ENCODE data around the gene RHCE.
"Not testable (repeated sequence)": the region's sequence is repeated elsewhere in the genome, so short reads cannot be mapped to it uniquely, and the experiment has no call there.

RHCE gene

DNA sequence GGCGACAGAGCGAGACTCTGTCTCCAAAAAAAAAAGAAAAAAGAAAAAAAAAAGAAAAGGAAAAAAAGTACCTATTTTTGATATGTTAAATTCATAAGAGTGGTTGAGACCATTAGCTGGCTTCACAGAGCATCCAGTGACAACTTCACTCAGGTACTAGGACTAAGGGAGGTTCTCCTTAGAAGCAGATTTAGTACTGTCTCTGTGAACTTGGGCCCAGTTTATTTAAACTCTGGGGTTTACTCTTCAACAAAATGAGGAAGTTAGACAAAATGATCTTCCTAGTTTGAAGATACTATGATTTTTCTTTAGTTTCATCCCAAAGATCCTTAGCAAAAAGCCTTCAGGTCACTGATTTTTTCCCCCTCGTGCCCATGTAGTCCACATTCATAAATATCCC is 31.3 kb upstream of the RHCE start:
- H3K9me3 ChIP-seq (ENCODE audit: control insufficient read depth, insufficient read depth, low read length) = no peaks in the 10 kb centered on the region
- H3K27ac ChIP-seq (ENCODE audit: low read length) = no peak overlapping the region
- DNase-seq (ENCODE audit: low read depth, low spot score) = no peak
- WGBS (ENCODE audit: insufficient coverage, insufficient read length) = no CpG with 5 or more reads among the region's 3 CpGs
- H3K36me3 ChIP-seq (ENCODE audit: control insufficient read depth, insufficient read depth, low read length) = no peaks in the 10 kb centered on the region
- no peak overlapping the region for H3K4me3 ChIP-seq (ENCODE audit: low read length)
- H3K27me3 ChIP-seq (ENCODE audit: control insufficient read depth, insufficient read depth, low read length) = no peaks in the 10 kb centered on the region
- no peaks in the 10 kb centered on the region for H3K4me1 ChIP-seq (ENCODE audit: control insufficient read depth, insufficient read depth, low read length)

DNA sequence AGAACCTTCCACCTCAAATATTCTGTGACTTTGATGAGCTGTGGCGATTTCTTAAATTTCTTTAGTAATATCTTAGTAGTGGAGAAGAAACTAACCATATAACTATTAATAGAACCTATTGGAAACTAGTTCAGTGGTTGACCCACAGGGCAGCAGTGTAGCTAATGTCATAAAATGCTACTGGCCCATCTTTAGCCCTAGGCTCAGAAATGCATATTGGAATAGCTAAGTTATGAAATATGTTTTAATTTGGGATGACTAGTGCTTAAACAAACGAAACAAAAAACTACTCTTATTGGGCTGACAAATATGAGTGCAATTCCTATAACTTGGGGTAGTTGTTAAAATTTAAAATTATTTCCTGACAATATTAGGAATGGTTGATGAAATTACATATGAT is 30.3 kb upstream of the RHCE start:
- H3K4me1 ChIP-seq (ENCODE audit: control insufficient read depth, insufficient read depth, low read length) = no peaks in the 10 kb centered on the region
- no peaks in the 10 kb centered on the region for H3K36me3 ChIP-seq (ENCODE audit: control insufficient read depth, insufficient read depth, low read length)
- no peak overlapping the region for H3K27ac ChIP-seq (ENCODE audit: low read length)
- H3K9me3 ChIP-seq (ENCODE audit: control insufficient read depth, insufficient read depth, low read length) = no peaks in the 10 kb centered on the region
- no peaks in the 10 kb centered on the region for H3K27me3 ChIP-seq (ENCODE audit: control insufficient read depth, insufficient read depth, low read length)
- DNase-seq (ENCODE audit: low read depth, low spot score) = no peak
- no peak overlapping the region for H3K4me3 ChIP-seq (ENCODE audit: low read length)
- WGBS (ENCODE audit: insufficient coverage, insufficient read length) = no CpG with 5 or more reads among the region's 2 CpGs

DNA sequence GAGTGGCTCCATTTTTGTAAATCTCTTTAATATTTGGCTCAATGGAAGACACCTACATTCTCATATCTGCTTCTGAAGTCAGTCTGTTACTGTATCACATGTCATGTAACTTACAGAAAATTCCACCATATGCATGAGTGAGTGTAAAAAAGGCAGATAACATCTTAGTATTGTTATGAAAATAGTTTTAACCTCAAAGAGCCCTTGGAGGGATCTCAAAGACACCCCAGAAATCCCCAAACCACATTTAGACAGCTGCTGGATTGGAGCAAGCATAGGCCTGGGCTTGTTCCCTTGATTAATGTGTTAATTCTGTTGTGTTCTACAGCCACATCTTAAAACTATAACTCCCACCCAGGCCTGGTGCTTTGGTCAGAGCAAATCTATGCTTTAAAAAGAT is 26.9 kb upstream of the RHCE start:
- H3K4me1 ChIP-seq (ENCODE audit: control insufficient read depth, insufficient read depth, low read length) = no peaks in the 10 kb centered on the region
- DNase-seq (ENCODE audit: low read depth, low spot score) = no peak
- H3K4me3 ChIP-seq (ENCODE audit: low read length) = no peak overlapping the region
- H3K27ac ChIP-seq (ENCODE audit: low read length) = no peak overlapping the region
- no peaks in the 10 kb centered on the region for H3K9me3 ChIP-seq (ENCODE audit: control insufficient read depth, insufficient read depth, low read length)
- no peaks in the 10 kb centered on the region for H3K27me3 ChIP-seq (ENCODE audit: control insufficient read depth, insufficient read depth, low read length)
- no peaks in the 10 kb centered on the region for H3K36me3 ChIP-seq (ENCODE audit: control insufficient read depth, insufficient read depth, low read length)

DNA sequence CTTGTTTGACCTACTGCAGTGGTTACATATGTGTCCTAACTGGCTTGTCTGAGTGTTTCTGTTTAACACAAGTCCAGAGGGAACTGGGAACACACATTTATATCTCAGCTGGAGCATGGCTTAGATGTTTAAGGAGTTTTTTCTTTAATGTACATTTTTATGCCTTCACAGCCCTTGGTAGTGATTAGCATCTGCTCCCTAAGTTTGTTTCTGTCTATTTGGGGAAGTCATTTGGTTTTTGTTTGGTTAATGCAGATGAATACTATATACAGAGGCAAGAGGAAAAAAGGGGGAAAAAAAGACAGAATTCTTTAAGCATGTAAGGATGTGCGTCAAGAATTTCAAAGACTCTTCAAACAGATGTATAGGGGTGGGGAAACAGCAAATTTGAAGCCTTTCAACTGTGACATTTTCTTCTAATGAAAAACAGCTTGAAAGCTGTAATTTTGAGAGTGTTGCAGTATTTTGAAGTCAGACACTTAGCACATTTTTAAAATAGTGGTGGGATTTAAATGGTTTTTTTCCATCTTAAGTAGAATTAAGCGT is 25.4 kb upstream of the RHCE start:
- no peaks in the 10 kb centered on the region for H3K4me1 ChIP-seq (ENCODE audit: control insufficient read depth, insufficient read depth, low read length)
- no peaks in the 10 kb centered on the region for H3K36me3 ChIP-seq (ENCODE audit: control insufficient read depth, insufficient read depth, low read length)
- 100% methylated on average over 1 of the region's 2 CpGs for WGBS (ENCODE audit: insufficient coverage, insufficient read length)
- H3K4me3 ChIP-seq (ENCODE audit: low read length) = no peak overlapping the region
- DNase-seq (ENCODE audit: low read depth, low spot score) = no peak
- no peaks in the 10 kb centered on the region for H3K9me3 ChIP-seq (ENCODE audit: control insufficient read depth, insufficient read depth, low read length)
- no peak overlapping the region for H3K27ac ChIP-seq (ENCODE audit: low read length)
- no peaks in the 10 kb centered on the region for H3K27me3 ChIP-seq (ENCODE audit: control insufficient read depth, insufficient read depth, low read length)

DNA sequence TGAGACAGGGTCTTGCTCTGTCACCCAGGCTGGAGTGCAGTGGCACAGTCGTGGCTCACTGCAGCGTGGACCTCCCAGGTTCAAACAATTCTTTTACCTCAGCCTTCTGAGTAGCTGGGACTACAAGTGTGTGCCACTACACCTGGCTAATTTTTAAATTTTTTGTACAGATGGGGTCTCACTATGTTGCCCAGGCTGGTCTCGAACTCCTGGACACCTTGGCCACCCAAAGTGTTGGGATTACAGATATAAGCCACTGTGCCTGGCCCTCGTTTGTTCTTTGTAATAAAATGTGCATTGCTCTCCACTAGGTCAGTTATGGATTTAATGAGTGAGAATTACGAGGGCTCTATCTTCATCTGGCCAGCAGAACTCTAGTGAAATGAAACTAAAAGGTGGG is 24.0 kb upstream of the RHCE start:
- no CpG with 5 or more reads among the region's 5 CpGs for WGBS (ENCODE audit: insufficient coverage, insufficient read length)
- not testable (repeated sequence) for H3K27me3 ChIP-seq (ENCODE audit: control insufficient read depth, insufficient read depth, low read length); H3K4me3 ChIP-seq (ENCODE audit: low read length); DNase-seq (ENCODE audit: low read depth, low spot score); H3K36me3 ChIP-seq (ENCODE audit: control insufficient read depth, insufficient read depth, low read length); H3K9me3 ChIP-seq (ENCODE audit: control insufficient read depth, insufficient read depth, low read length); H3K27ac ChIP-seq (ENCODE audit: low read length); H3K4me1 ChIP-seq (ENCODE audit: control insufficient read depth, insufficient read depth, low read length)

DNA sequence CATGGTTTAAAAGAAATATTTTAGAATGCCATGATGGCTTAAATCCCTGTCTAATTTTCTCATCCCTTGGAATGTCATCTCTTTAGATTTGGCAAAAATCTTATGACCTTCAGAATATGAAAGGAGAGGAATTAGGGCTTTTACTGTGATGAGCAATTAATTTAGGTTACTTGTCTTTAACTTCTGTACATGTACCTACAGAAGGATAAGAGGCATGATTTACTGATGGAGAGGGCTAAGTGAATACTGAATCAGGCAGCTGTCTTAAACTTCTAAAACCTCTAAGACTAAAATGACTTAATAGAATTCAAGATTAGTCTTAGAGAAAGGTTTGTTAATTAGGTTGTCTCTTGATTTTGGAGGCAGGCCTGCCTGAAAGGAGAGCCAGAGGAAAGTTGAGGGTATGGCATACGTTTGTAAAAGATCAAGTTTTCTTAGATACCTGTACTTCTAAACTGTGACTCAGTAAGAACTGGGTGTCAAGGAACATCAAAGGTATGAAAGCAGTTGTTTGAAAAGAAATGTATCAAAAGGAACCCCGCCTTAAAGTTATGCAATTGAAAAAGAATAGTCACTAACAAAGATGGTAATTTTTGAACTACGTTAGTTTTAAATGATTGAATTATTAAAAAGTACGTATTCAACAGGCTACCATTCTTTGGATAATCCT is 22.5 kb upstream of the RHCE start:
- Histone ChIP-seq H3K27me3 (ENCODE audit: control insufficient read depth, insufficient read depth, low read length) (no peaks in the 10 kb centered on the region), H3K36me3 (ENCODE audit: control insufficient read depth, insufficient read depth, low read length) (no peaks in the 10 kb centered on the region), H3K9me3 (ENCODE audit: control insufficient read depth, insufficient read depth, low read length) (no peaks in the 10 kb centered on the region), H3K27ac (ENCODE audit: low read length) (no peak overlapping the region), H3K4me3 (ENCODE audit: low read length) (no peak overlapping the region), H3K4me1 (ENCODE audit: control insufficient read depth, insufficient read depth, low read length) (no peaks in the 10 kb centered on the region)
- 100% methylated on average over 2 of the region's 4 CpGs for WGBS (ENCODE audit: insufficient coverage, insufficient read length)
- DNase-seq (ENCODE audit: low read depth, low spot score) = no peak

DNA sequence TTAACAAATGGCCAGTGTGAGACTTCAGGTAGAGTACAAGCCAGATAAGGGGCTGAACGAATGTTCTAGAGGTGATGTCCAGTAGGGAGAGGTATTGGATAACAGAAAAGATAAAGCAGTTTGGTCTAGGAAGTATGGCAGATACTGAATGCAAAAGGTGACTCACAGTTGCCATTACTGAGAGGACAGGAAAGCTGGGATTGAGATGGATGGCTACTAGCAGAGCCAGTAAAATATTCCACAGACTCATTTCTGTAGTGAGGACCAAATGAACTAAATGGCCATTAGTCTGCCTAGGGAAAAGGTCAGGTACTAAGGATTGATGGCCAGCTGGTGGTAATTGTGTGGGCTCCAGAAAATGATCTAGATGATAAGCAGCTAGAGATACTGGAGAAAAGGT is 21.6 kb upstream of the RHCE start:
- H3K4me3 ChIP-seq (ENCODE audit: low read length) = no peak overlapping the region
- DNase-seq (ENCODE audit: low read depth, low spot score) = no peak

DNA sequence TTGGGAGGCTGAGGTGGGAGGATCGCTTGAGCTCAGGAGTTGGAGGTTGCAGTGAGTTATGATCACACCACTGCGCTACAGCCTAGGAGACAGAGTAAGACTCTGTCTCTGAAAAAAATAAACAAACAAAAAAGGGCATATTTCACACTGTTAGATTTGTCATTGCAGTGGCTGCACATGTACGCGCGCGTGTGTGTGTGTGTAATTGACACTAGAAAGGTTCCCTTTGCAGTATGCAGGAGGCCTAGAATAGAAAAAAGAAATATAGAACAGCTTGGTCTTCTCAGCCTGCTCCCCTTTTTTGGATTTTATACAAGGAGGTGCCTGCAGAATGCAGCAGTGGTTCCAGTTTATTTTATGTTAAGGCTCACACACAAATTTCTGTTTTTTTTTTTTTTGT is 18.7 kb upstream of the RHCE start:
- DNase-seq (ENCODE audit: low read depth, low spot score) = no peak
- H3K36me3 ChIP-seq (ENCODE audit: control insufficient read depth, insufficient read depth, low read length) = no peaks in the 10 kb centered on the region
- H3K9me3 ChIP-seq (ENCODE audit: control insufficient read depth, insufficient read depth, low read length) = no peaks in the 10 kb centered on the region
- WGBS (ENCODE audit: insufficient coverage, insufficient read length) = no CpG with 5 or more reads among the region's 6 CpGs
- no peaks in the 10 kb centered on the region for H3K27me3 ChIP-seq (ENCODE audit: control insufficient read depth, insufficient read depth, low read length)
- H3K4me1 ChIP-seq (ENCODE audit: control insufficient read depth, insufficient read depth, low read length) = no peaks in the 10 kb centered on the region
- no peak overlapping the region for H3K4me3 ChIP-seq (ENCODE audit: low read length)
- H3K27ac ChIP-seq (ENCODE audit: low read length) = no peak overlapping the region

More for the DNA sequence above, 21.6 kb upstream of the RHCE start:
- Histone ChIP-seq H3K27me3 (ENCODE audit: control insufficient read depth, insufficient read depth, low read length) (no peaks in the 10 kb centered on the region), H3K27ac (ENCODE audit: low read length) (no peak overlapping the region), H3K4me1 (ENCODE audit: control insufficient read depth, insufficient read depth, low read length) (no peaks in the 10 kb centered on the region), H3K9me3 (ENCODE audit: control insufficient read depth, insufficient read depth, low read length) (no peaks in the 10 kb centered on the region), H3K36me3 (ENCODE audit: control insufficient read depth, insufficient read depth, low read length) (no peaks in the 10 kb centered on the region)
- WGBS (ENCODE audit: insufficient coverage, insufficient read length) = no CpG with 5 or more reads among the region's 1 CpG

DNA sequence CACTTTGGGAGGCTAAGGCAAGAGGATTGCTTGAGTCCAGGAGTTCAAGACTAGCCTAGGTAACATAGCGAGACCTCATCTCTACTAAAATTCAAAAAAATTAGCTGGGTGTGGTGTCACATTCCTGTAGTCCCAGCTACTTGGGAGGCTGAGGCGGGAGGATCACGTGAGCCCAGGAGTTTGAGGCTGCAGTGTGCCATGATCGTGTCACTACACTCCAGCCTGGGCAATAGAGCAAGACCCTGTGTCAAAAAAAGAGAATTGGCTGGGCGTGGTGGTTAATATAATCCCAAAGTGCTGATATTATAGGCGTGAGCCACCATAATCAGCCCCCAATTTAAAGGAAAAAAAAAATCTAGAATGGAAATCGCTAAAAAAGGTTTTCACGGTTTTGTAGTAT is 17.0 kb upstream of the RHCE start:
- no peak overlapping the region for H3K4me3 ChIP-seq (ENCODE audit: low read length)
- no peaks in the 10 kb centered on the region for H3K36me3 ChIP-seq (ENCODE audit: control insufficient read depth, insufficient read depth, low read length)
- WGBS (ENCODE audit: insufficient coverage, insufficient read length) = no CpG with 5 or more reads among the region's 8 CpGs
- no peak for DNase-seq (ENCODE audit: low read depth, low spot score)
- no peaks in the 10 kb centered on the region for H3K27me3 ChIP-seq (ENCODE audit: control insufficient read depth, insufficient read depth, low read length)
- H3K4me1 ChIP-seq (ENCODE audit: control insufficient read depth, insufficient read depth, low read length) = no peaks in the 10 kb centered on the region
- H3K27ac ChIP-seq (ENCODE audit: low read length) = no peak overlapping the region
- H3K9me3 ChIP-seq (ENCODE audit: control insufficient read depth, insufficient read depth, low read length) = no peaks in the 10 kb centered on the region

DNA sequence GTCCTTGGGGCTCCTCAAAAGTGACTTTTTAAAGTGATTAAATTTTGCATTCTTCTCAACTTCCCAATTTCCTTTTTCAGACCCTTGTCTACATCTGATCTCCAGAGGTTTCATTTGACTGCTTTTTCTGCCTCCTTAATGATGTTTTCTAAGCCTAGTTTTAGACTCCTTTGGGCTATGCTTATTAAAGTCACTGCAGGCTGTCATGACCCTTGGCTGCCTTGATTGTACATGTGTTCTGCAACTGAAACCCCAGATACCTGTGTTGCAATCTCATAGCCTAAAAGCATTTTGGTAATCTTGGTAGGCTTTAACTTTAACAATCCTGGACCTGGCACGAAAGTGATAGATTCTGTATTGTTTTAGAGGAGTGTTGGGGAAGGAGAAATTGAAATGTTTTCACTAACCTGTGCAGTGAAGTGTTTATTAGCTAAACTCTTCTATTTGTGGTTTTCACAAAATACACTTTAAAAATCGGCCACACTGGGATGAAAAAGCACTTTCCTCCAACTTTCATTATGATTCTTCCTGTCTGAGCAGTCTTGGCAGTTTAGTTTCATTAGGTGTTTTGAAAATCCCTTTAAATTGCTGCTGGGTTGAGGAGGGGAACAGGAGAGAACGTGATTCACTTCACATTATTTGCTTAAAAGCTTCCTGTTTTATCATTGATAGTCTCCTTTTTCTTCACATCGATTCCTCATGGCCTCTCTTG is 14.9 kb upstream of the RHCE start:
- Histone ChIP-seq H3K9me3 (ENCODE audit: control insufficient read depth, insufficient read depth, low read length) (no peaks in the 10 kb centered on the region), H3K27me3 (ENCODE audit: control insufficient read depth, insufficient read depth, low read length) (no peaks in the 10 kb centered on the region), H3K4me3 (ENCODE audit: low read length) (no peak overlapping the region), H3K4me1 (ENCODE audit: control insufficient read depth, insufficient read depth, low read length) (no peaks in the 10 kb centered on the region), H3K27ac (ENCODE audit: low read length) (no peak overlapping the region), H3K36me3 (ENCODE audit: control insufficient read depth, insufficient read depth, low read length) (no peaks in the 10 kb centered on the region)
- WGBS (ENCODE audit: insufficient coverage, insufficient read length) = no CpG with 5 or more reads among the region's 4 CpGs
- no peak for DNase-seq (ENCODE audit: low read depth, low spot score)
